GM08714 (cell line): ENCODE measurements around the gene COL4A3.

Source experiments
- H3K4me3 ChIP-seq: fragments of 200-500 bp; sonication (Bioruptor generic); 2 replicates; pipeline ENCODE4 v1.5.1; 2014; ENCODE audit warnings: mild to moderate bottlenecking, low read length, inconsistent platforms
- ZNF274 ChIP-seq: IDR thresholded peaks from 2 replicates; pipeline ENCODE4 v1.6.1; 2012; ENCODE audit warnings: mild to moderate bottlenecking, low read depth, low read length

The COL4A3 gene

GRCh38 chr2:227347117-227347516, 182.7 kb downstream of the COL4A3 start:
- no peak for TF ChIP-seq ZNF274
- no peak overlapping the region for H3K4me3 ChIP-seq

DNA sequence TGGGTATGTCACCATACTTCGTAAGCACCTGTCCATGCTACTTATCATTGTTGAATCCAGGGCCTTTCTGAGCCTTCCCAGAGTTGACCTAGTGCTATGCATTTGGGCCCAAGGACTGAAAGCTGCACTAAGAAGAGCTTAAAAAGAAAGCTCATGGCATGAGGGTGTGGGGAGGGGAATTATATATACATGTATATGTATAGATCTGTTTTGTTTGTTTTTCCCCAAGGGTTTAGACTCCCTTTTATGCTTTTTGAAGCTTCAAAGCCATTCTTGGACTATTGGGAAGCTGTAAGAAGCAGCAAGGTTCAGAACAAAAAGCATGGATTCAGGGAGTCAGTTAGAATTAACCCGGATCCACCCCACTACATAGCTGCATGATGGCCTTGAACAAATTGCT, 183.9 kb downstream of the COL4A3 start:
- no peak overlapping the region for H3K4me3 ChIP-seq
- TF ChIP-seq ZNF274: no peak

DNA sequence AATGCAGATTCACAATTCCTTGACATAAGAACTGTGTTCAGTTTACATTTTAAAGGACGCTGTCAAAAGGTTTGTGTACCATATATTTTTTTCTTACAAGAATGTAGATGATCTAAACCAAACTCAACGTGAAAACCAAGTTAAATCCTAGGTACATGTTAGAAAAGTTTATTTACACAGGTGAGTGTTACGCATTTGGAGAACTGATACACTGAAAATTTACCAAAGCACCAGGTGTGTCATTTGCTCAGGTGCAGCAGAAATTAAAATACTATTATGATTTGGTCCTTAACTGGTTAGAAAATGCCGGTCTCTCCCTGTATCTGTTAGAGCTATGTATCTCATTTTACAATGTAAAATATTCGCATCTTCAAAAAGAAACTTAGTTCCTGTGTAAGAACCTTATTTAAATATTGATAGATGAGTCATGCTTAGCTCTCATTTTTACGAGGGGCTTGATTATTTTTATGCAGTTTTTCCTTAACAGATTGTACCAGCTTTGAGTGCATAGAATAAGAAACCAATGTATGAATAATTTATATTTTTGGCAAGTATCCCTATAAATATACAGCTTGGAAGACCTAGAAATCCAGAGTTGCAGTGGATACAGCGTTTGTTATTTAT, 185.7 kb downstream of the COL4A3 start:
- no peak for TF ChIP-seq ZNF274
- no peak overlapping the region for H3K4me3 ChIP-seq

GRCh38 chr2:227351639-227352038, 187.2 kb downstream of the COL4A3 start:
- TF ChIP-seq ZNF274: no peak
- H3K4me3 ChIP-seq: no peak overlapping the region

DNA sequence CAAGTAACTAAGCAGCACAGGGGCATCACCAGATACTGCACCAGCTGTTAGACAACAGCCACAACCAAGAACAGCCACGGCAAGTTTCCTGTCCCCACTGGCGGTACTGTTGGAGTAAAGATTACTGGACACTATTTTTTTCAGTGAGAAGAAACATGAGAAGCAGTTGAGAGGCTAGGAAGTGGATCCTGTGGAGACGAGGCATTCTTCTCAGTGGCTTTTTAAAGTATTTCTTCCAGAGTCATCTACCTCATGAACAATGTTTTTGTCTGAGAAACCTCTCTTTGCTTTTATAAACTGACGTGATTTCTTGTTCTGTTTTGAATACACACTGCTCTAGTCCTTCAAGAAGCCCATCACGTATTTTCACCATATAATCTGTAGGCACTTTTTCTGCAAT, 195.9 kb downstream of the COL4A3 start:
- no peak for TF ChIP-seq ZNF274
- H3K4me3 ChIP-seq: no peak overlapping the region

GRCh38 chr2:227363756-227364155, 199.3 kb downstream of the COL4A3 start:
- TF ChIP-seq ZNF274: no peak
- H3K4me3 ChIP-seq: no peak overlapping the region
